H1 (cell line): ENCODE measurements around the gene TRIM29. TPM values are rescaled to one million over a fixed set of nuclear protein-coding genes. Genes with fewer than 3 reads are reported as not detected.
A peak's percentile ranks its signal among the peaks of the same experiment; 100 is the strongest.

Source experiments
- CTCF ChIA-PET: fragments of 300-600 bp; sonication (Branson Sonifier 250); formaldehyde crosslinking; loops from one replicate; lab custom pipeline; 2021; ENCODE audit not compliant: partially characterized antibody; lab: Charles Lee
- POLR2A ChIA-PET: fragments of 300-600 bp; sonication (Branson Sonifier 250); formaldehyde crosslinking; loops from one replicate; lab custom pipeline; 2021; ENCODE audit warnings: inconsistent platforms; ENCODE audit not compliant: partially characterized antibody; lab: Charles Lee
- DNase-seq, 2 experiments: peaks; one replicate each; pipeline versions ENCODE4 v3.0.0 to v3.0.0-alpha.2; 2010 to 2022; ENCODE audit warnings: low spot score in 2 of 2, low read depth in 1 of 2, mixed read lengths in 1 of 2
- FAIRE-seq: peaks from 2 replicates; lab custom pipeline; 2011; peaks lifted over from hg19 to GRCh38; lab: Jason Lieb, UNC
- H2AFZ ChIP-seq: 2 replicates; pipeline ENCODE4 v1.8.1; 2012; ENCODE audit warnings: low read length, inconsistent platforms
- H2AK5ac ChIP-seq: 2 replicates; pipeline ENCODE4 v1.6.1; 2013; ENCODE audit warnings: low read depth, low read length
- H2BK120ac ChIP-seq: replicated peaks from 2 replicates; pipeline ENCODE3; 2013; ENCODE audit warnings: low read depth, low read length, inconsistent platforms
- H2BK12ac ChIP-seq: 2 replicates; pipeline ENCODE4 v1.6.1; 2013; ENCODE audit warnings: low read depth, low read length
- H2BK15ac ChIP-seq: 2 replicates; pipeline ENCODE4 v1.6.1; 2013; ENCODE audit warnings: low read length
- H2BK20ac ChIP-seq: 2 replicates; pipeline ENCODE4 v1.6.1; 2013; ENCODE audit warnings: low read length
- H2BK5ac ChIP-seq: 2 replicates; pipeline ENCODE4 v1.6.1; 2013; ENCODE audit warnings: low read depth, low read length
- H3K14ac ChIP-seq: 2 replicates; pipeline ENCODE4 v1.6.1; 2013; ENCODE audit warnings: inconsistent platforms; ENCODE audit not compliant: insufficient read length
- H3K18ac ChIP-seq: 2 replicates; pipeline ENCODE4 v1.6.1; 2013; ENCODE audit warnings: low read length; ENCODE audit errors: extremely low read depth
- H3K23ac ChIP-seq: 2 replicates; pipeline ENCODE4 v1.6.1; 2013; ENCODE audit warnings: inconsistent platforms; ENCODE audit not compliant: insufficient read length
- H3K23me2 ChIP-seq: 2 replicates; pipeline ENCODE4 v1.6.1; 2013; ENCODE audit warnings: low read depth, low read length
- H3K27ac ChIP-seq: 2 replicates; pipeline ENCODE4 v1.6.1; 2011; ENCODE audit warnings: low read depth, low read length, inconsistent platforms
- H3K27me3 ChIP-seq, 4 experiments: replicated peaks in 1 of 4; 1 replicate in 1 of 4; 2 replicates in 3 of 4; pipeline versions ENCODE4 v1.6.1 to v1.8.1; 2011 to 2013; ENCODE audit warnings: low read length in 3 of 4, mild to moderate bottlenecking in 3 of 4, inconsistent platforms in 2 of 4, mixed read lengths in 2 of 4, moderate library complexity in 1 of 4; ENCODE audit not compliant: control insufficient read depth in 3 of 4, insufficient read depth in 3 of 4; ENCODE audit errors: extremely low read depth in 1 of 4
- H3K36me3 ChIP-seq, 4 experiments: 2 replicates each; pipeline versions ENCODE4 v1.6.1 to v1.8.1; 2011 to 2013; ENCODE audit warnings: mild to moderate bottlenecking in 4 of 4, low read length in 3 of 4, moderate library complexity in 2 of 4, control low read depth in 1 of 4, inconsistent platforms in 1 of 4; ENCODE audit not compliant: insufficient read depth in 4 of 4, control insufficient read depth in 2 of 4
- H3K4ac ChIP-seq: replicated peaks from 2 replicates; pipeline ENCODE3; 2013; ENCODE audit warnings: low read length, low read depth, mixed read lengths, inconsistent platforms; ENCODE audit not compliant: insufficient read length
- H3K4me1 ChIP-seq, 4 experiments: replicated peaks in 1 of 4; 1 replicate in 1 of 4; 2 replicates in 3 of 4; pipeline versions ENCODE4 v1.6.1 to v1.8.1; 2011 to 2013; ENCODE audit warnings: low read length in 3 of 4, inconsistent platforms in 2 of 4, mixed read lengths in 1 of 4; ENCODE audit not compliant: insufficient read depth in 4 of 4, control insufficient read depth in 3 of 4
- H3K4me2 ChIP-seq, 2 experiments: 2 replicates each; pipeline versions ENCODE4 v1.6.1 to v1.8.1; 2011 to 2013; ENCODE audit warnings: low read depth in 2 of 2, low read length in 2 of 2, control low read depth in 1 of 2, inconsistent platforms in 1 of 2, mild to moderate bottlenecking in 1 of 2; ENCODE audit not compliant: insufficient read depth in 1 of 2
- H3K4me3 ChIP-seq, 4 experiments: fragments of 200-600, 300-600 bp in 1 of 4; sonication (generic), shearing (Covaris generic), sonication (Bioruptor Twin) in 1 of 4; 2 replicates each; pipeline versions ENCODE4 v1.5.1 to v1.8.1; 2011 to 2016; ENCODE audit warnings: low read length in 4 of 4, low read depth in 3 of 4, control low read depth in 2 of 4, inconsistent platforms in 2 of 4, mild to moderate bottlenecking in 2 of 4, mixed read lengths in 1 of 4, moderate library complexity in 1 of 4; ENCODE audit not compliant: insufficient read depth in 2 of 4; ENCODE audit errors: extremely low read depth in 1 of 4
- H3K56ac ChIP-seq: replicated peaks from 2 replicates; pipeline ENCODE3; 2013; ENCODE audit warnings: low read depth, mild to moderate bottlenecking, mixed read lengths, low read length, inconsistent platforms; ENCODE audit not compliant: insufficient read length
- H3K79me1 ChIP-seq: 2 replicates; pipeline ENCODE4 v1.6.1; 2013; ENCODE audit warnings: low read depth, low read length, control low read depth
- H3K79me2 ChIP-seq, 2 experiments: 2 replicates each; pipeline versions ENCODE4 v1.6.1 to v1.8.1; 2012 to 2013; ENCODE audit warnings: low read length in 2 of 2, mild to moderate bottlenecking in 2 of 2, inconsistent platforms in 1 of 2; ENCODE audit not compliant: insufficient read depth in 2 of 2, control insufficient read depth in 1 of 2
- H3K9ac ChIP-seq, 4 experiments: replicated peaks in 1 of 4; 1 replicate in 1 of 4; 2 replicates in 3 of 4; pipeline versions ENCODE4 v1.6.1 to v1.8.1; 2011 to 2013; ENCODE audit warnings: low read depth in 3 of 4, low read length in 3 of 4, control low read depth in 2 of 4, mild to moderate bottlenecking in 2 of 4, moderate library complexity in 2 of 4, inconsistent platforms in 1 of 4; ENCODE audit errors: extremely low read depth in 1 of 4
- H3K9me3 ChIP-seq, 2 experiments: 2 replicates each; pipeline versions ENCODE4 v1.6.1 to v1.8.1; 2012 to 2013; ENCODE audit warnings: mild to moderate bottlenecking in 2 of 2, moderate library complexity in 2 of 2, control low read depth in 1 of 2, inconsistent platforms in 1 of 2, low read depth in 1 of 2, low read length in 1 of 2, mixed read lengths in 1 of 2; ENCODE audit not compliant: insufficient read depth in 2 of 2
- H4K20me1 ChIP-seq, 2 experiments: replicated peaks in 1 of 2; 2 replicates each; pipeline versions ENCODE3 to v1.8.1; 2011 to 2013; ENCODE audit warnings: inconsistent platforms in 2 of 2, low read length in 2 of 2, mild to moderate bottlenecking in 1 of 2; ENCODE audit not compliant: insufficient read depth in 2 of 2, control insufficient read depth in 1 of 2
- H4K5ac ChIP-seq: 2 replicates; pipeline ENCODE4 v1.6.1; 2013; ENCODE audit warnings: low read length, low read depth, mixed read lengths, inconsistent platforms; ENCODE audit not compliant: insufficient read length
- H4K8ac ChIP-seq: 2 replicates; pipeline ENCODE4 v1.8.0; 2013; ENCODE audit warnings: mild to moderate bottlenecking, moderate library complexity, low read length, inconsistent platforms; ENCODE audit not compliant: insufficient read depth; ENCODE audit errors: extremely low read depth
- H4K91ac ChIP-seq: replicated peaks from 2 replicates; pipeline ENCODE3; 2013; ENCODE audit warnings: low read length, mixed read lengths, inconsistent platforms; ENCODE audit not compliant: insufficient read length
- CBX5 ChIP-seq: fragments of 300-800, 300-1000 bp; sonication (generic); IDR thresholded peaks from 2 replicates; pipeline ENCODE4 v1.7.1; 2016; ENCODE audit warnings: antibody characterized with exemption, low read length, low read depth
- GABPA ChIP-seq: IDR thresholded peaks from 2 replicates; pipeline ENCODE4 v1.6.1; 2011; ENCODE audit warnings: mild to moderate bottlenecking, low read length, moderate library complexity, borderline replicate concordance; ENCODE audit not compliant: insufficient read depth
- GTF2F1 ChIP-seq: IDR thresholded peaks from 2 replicates; pipeline ENCODE4 v1.6.1; 2012; ENCODE audit warnings: low read depth, low read length, improper control_type of control experiment, borderline replicate concordance
- JUN ChIP-seq: IDR thresholded peaks from 2 replicates; pipeline ENCODE4 v1.6.1; 2011; ENCODE audit warnings: low read depth, mild to moderate bottlenecking, improper control_type of control experiment, low read length
- NANOG ChIP-seq: IDR thresholded peaks from 2 replicates; pipeline ENCODE4 v1.6.1; 2011; ENCODE audit warnings: low read length, low read depth, mild to moderate bottlenecking, inconsistent platforms; ENCODE audit not compliant: insufficient read depth, poor library complexity, severe bottlenecking
- TEAD4 ChIP-seq: IDR thresholded peaks from 2 replicates; pipeline ENCODE4 v1.6.1; 2012; ENCODE audit warnings: low read depth, low read length, inconsistent platforms, mixed read lengths
- WGBS, 2 experiments: shearing (Covaris generic) in 1 of 2; methylation state at CpG; one replicate each; pipeline versions ENCODE4 v1.1.6 to v1.1.7; 2013 to 2015; ENCODE audit warnings: low lambda C conversion rate in 2 of 2, mixed read lengths in 2 of 2, inconsistent platforms in 1 of 2, low coverage in 1 of 2, missing lambda C conversion rate in 1 of 2; ENCODE audit not compliant: insufficient replicate concordance in 2 of 2, insufficient coverage in 1 of 2, insufficient read length in 1 of 2; ENCODE audit errors: extremely low coverage in 1 of 2, missing lambda C conversion rate in 1 of 2; 5-methylcytosine and 5-hydroxymethylcytosine counted together
- polyA plus RNA-seq, 7 experiments: library from polyadenylated mRNA; depleted of rRNA in 3 of 7; stranded (reverse) in 5 of 7; unstranded in 2 of 7; fragments of >200 nt in 5 of 7; fragments of 200-250 nt in 2 of 7; gene quantifications; 1 replicate in 5 of 7; 2 replicates in 1 of 7; 4 replicates in 1 of 7; pipeline versions ENCODE4 v1.2.1 to v1.2.3, GENCODE V29; 2011 to 2013; ENCODE audit warnings: missing spikeins in 2 of 7, mixed read lengths in 2 of 7
- total RNA-seq: library from RNA; stranded (reverse); fragmentation: NEBNext Ultra II Directional; extraction: Animal tissue kit (Norgen Biotek cat#: 25700); gene quantifications from 2 replicates; pipeline ENCODE4 v1.2.1, GENCODE V29; 2021

The TRIM29 gene
- total and polyA plus RNA-seq, 2 of the 8 experiments (the other 6 are each of a cell fraction or from before 2014, with no cell fraction given) = 0.17 to 0.43 TPM

GRCh38 chr11:120130176-120130980 lies 7.5 kb downstream of the TRIM29 start:
- no peaks in the 10 kb centered on the region for H3K79me2 ChIP-seq
- H3K4me1 ChIP-seq = no peaks in the 10 kb centered on the region
- H2BK15ac ChIP-seq = no peak overlapping the region
- H3K23ac ChIP-seq = no peak overlapping the region
- H3K14ac ChIP-seq = no peak overlapping the region
- H3K23me2 ChIP-seq = no peaks in the 10 kb centered on the region
- no peak overlapping the region for H3K27ac ChIP-seq
- no peak for TF ChIP-seq CBX5
- no peak for TF ChIP-seq JUN
- no peak for TF ChIP-seq GTF2F1
- no peak for TF ChIP-seq GABPA
- TF ChIP-seq TEAD4 = no peak
- TF ChIP-seq NANOG = no peak
- H4K8ac ChIP-seq = no peak overlapping the region; the same call in 1 of the 2 replicates
- FAIRE-seq (no peak), DNase-seq (no peak)
- no peaks in the 10 kb centered on the region for H3K9me3 ChIP-seq
- WGBS, 2 experiments = 93% methylated on average over 8 of the region's 8 CpGs; no CpG with 5 or more reads in 1 of the 2 experiments
- no peak overlapping the region for H2BK120ac ChIP-seq
- H4K91ac ChIP-seq = no peak overlapping the region
- H3K9ac ChIP-seq = no peak overlapping the region
- H3K36me3 ChIP-seq = no peaks in the 10 kb centered on the region
- ChIA-PET CTCF (interaction anchor here (1.1 to 2.7 kb wide), 4 partner anchors 8 to 99 kb away, joined by 3 to 9 read pairs (median 5); partner anchors contain the start of gene TRIM29), POLR2A (no interaction called here)
- no peak overlapping the region for H3K4me3 ChIP-seq
- H4K20me1 ChIP-seq = peaks cover 0 to 1% of the 10 kb centered on the region in 2 experiments
- no peak overlapping the region for H2AK5ac ChIP-seq
- no peak overlapping the region for H3K56ac ChIP-seq
- H3K79me1 ChIP-seq = no peaks in the 10 kb centered on the region
- H2BK20ac ChIP-seq = no peak overlapping the region
- H2BK5ac ChIP-seq = no peak overlapping the region; the same call in 1 of the 2 replicates
- no peak overlapping the region for H4K5ac ChIP-seq
- peak overlapping the region; percentile 50; the same call in 1 of the 2 replicates for H2BK12ac ChIP-seq
- H2AFZ ChIP-seq = no peak overlapping the region
- H3K4me2 ChIP-seq = no peak overlapping the region
- peaks cover 0 to 3% (median 1%) of the 10 kb centered on the region in 4 experiments; a peak in 3 of 7 replicates for H3K27me3 ChIP-seq
- no peak overlapping the region for H3K4ac ChIP-seq
- no peak overlapping the region for H3K18ac ChIP-seq
